AG20443 (cell line): Measurements from ENCODE around the gene SPSB2.
A peak's percentile ranks its signal among the peaks of the same experiment; 100 is the strongest.
"Not testable (repeated sequence)": the region's sequence is repeated elsewhere in the genome, so short reads cannot be mapped to it uniquely, and the experiment has no call there.

Experiments
- DNase-seq: peaks from one replicate; pipeline ENCODE4 v3.0.0; 2012; ENCODE audit warnings: low spot score, mixed read lengths

Gene SPSB2

GRCh38 chr12:6902448-6902847 is 29.3 kb upstream of the SPSB2 start:
- DNase-seq = no peak

- no peak for DNase-seq
Measured at GRCh38 chr12:6899837-6900519, 26.9 kb upstream of the SPSB2 start.

GRCh38 chr12:6899427-6899826 is 26.3 kb upstream of the SPSB2 start:
- no peak for DNase-seq

GRCh38 chr12:6896846-6897435 is 23.8 kb upstream of the SPSB2 start:
- DNase-seq = no peak

GRCh38 chr12:6894321-6894720 is 21.2 kb upstream of the SPSB2 start:
- DNase-seq = no peak

GRCh38 chr12:6892683-6893082 is 19.6 kb upstream of the SPSB2 start:
- not testable (repeated sequence) for DNase-seq

- no peak for DNase-seq
Measured at GRCh38 chr12:6891646-6892001, 18.5 kb upstream of the SPSB2 start.

- peak; percentile 99 for DNase-seq
Measured at GRCh38 chr12:6890789-6891645, 17.9 kb upstream of the SPSB2 start.

- not testable (repeated sequence) for DNase-seq
Measured at GRCh38 chr12:6889775-6890573, 16.9 kb upstream of the SPSB2 start.

GRCh38 chr12:6888794-6889193 is 15.7 kb upstream of the SPSB2 start:
- not testable (repeated sequence) for DNase-seq

- no peak for DNase-seq
Measured at GRCh38 chr12:6888360-6888759, 15.3 kb upstream of the SPSB2 start.

GRCh38 chr12:6887460-6887859 is 14.4 kb upstream of the SPSB2 start:
- no peak for DNase-seq

- not testable (repeated sequence) for DNase-seq
Measured at GRCh38 chr12:6886206-6886999, 13.3 kb upstream of the SPSB2 start.

GRCh38 chr12:6884539-6884938 is 11.4 kb upstream of the SPSB2 start:
- DNase-seq = no peak

- DNase-seq = no peak
Measured at GRCh38 chr12:6883683-6884082, 10.6 kb upstream of the SPSB2 start.

GRCh38 chr12:6883252-6883651 is 10.1 kb upstream of the SPSB2 start:
- DNase-seq = no peak

- DNase-seq = not testable (repeated sequence)
Measured at GRCh38 chr12:6879824-6880223, 6.7 kb upstream of the SPSB2 start.

GRCh38 chr12:6874015-6874368 is 889 bp upstream of the SPSB2 start:
- DNase-seq = not testable (repeated sequence)

- DNase-seq = peak; percentile 89
Measured at GRCh38 chr12:6872073-6873048, 742 bp downstream of the SPSB2 start.
